AG09319 (cell line): ENCODE measurements around the gene WWP2.

ENCODE experiments used
- DNase-seq: peaks from one replicate; pipeline ENCODE4 v3.0.0-alpha.2; 2010; ENCODE audit warnings: low read depth; ENCODE audit errors: extremely low read depth
- CTCF ChIP-seq: IDR thresholded peaks from 2 replicates; pipeline ENCODE4 v1.5.1; 2011; ENCODE audit warnings: low read depth, mild to moderate bottlenecking, inconsistent platforms, low read length, moderate library complexity

The WWP2 gene

GRCh38 chr16:69889295-69889964, 127.3 kb downstream of the WWP2 start:
- TF ChIP-seq CTCF = no peak
- DNase-seq = no peak

- no peak; the same call in 1 of the 2 replicates for TF ChIP-seq CTCF
- DNase-seq = peak; percentile 52
Observed at GRCh38 chr16:69890114-69890891, 128.2 kb downstream of the WWP2 start.

GRCh38 chr16:69890892-69891282, 128.8 kb downstream of the WWP2 start:
- DNase-seq = no peak
- no peak for TF ChIP-seq CTCF

GRCh38 chr16:69892378-69892777, 130.2 kb downstream of the WWP2 start:
- TF ChIP-seq CTCF = no peak
- no peak for DNase-seq

GRCh38 chr16:69893106-69893505, 131.0 kb downstream of the WWP2 start:
- no peak for DNase-seq
- TF ChIP-seq CTCF = no peak

- TF ChIP-seq CTCF = no peak
Observed at GRCh38 chr16:69894676-69895075, 132.5 kb downstream of the WWP2 start.

DNA sequence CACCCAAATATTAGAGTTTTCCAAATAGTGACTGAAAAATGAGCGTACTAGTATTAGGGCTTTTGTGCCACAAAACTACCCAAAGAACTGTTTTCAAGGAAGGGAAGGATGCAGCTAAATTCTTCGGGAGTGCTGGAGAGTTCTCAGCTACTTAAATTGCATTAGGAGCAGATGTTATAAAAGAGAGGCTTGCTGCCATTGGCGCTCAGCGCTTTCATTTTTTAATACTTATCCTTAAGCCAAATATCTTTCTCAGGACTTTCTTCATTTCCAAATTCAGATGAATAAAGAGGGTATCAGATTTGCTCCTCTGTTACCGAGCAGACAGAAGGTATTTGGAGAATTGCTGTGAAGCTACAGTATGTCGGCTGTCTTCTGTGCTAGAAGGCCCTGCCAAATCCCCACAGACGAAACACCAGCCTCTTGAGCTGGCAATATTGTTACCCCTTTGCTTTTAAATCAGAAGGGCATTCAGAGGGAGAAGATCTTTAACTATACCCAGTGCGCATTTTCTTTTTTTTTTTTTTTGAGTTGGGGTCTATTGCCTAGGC, 141.8 kb downstream of the WWP2 start:
- no peak for DNase-seq
- TF ChIP-seq CTCF = no peak

More at GRCh38 chr16:69894676-69895075, 132.5 kb downstream of the WWP2 start:
- no peak for DNase-seq
